Endothelial cell of umbilical vein (primary cell): ENCODE data around the gene VN1R2.

ENCODE experiments used
- CTCF ChIP-seq, 2 donors: IDR thresholded peaks; 1 replicate in 1 of 2; 2 replicates in 1 of 2; pipeline ENCODE4 v1.5.1; 2011; ENCODE audit warnings: low read length in 2 of 2, mild to moderate bottlenecking in 2 of 2, moderate library complexity in 2 of 2, control low read depth in 1 of 2, inconsistent platforms in 1 of 2, low read depth in 1 of 2; ENCODE audit not compliant: insufficient read depth in 1 of 2; ENCODE audit errors: extremely low read depth in 1 of 2
- EZH2 ChIP-seq: IDR thresholded peaks from 2 replicates; pipeline ENCODE4 v1.6.1; 2012; ENCODE audit warnings: borderline replicate concordance, low read depth, mild to moderate bottlenecking, moderate library complexity, low read length, inconsistent platforms; ENCODE audit not compliant: severe bottlenecking
- FOS ChIP-seq: IDR thresholded peaks from 2 replicates; pipeline ENCODE4 v1.6.1; 2011; ENCODE audit warnings: mild to moderate bottlenecking, low read length, moderate library complexity, borderline replicate concordance; ENCODE audit not compliant: insufficient read depth
- GATA2 ChIP-seq: IDR thresholded peaks from 2 replicates; pipeline ENCODE4 v1.7.0; 2011; ENCODE audit warnings: low read depth, mild to moderate bottlenecking, moderate library complexity, mixed read lengths, low read length; ENCODE audit not compliant: insufficient read length, insufficient read depth
- JUN ChIP-seq: IDR thresholded peaks from 2 replicates; pipeline ENCODE4 v1.6.1; 2011; ENCODE audit warnings: borderline replicate concordance, low read depth; ENCODE audit not compliant: insufficient read length, insufficient read depth
- MAX ChIP-seq: IDR thresholded peaks from 2 replicates; pipeline ENCODE4 v1.6.1; 2011; ENCODE audit not compliant: insufficient read depth, insufficient read length
- MYC ChIP-seq: IDR thresholded peaks from one replicate; pipeline ENCODE4 v1.6.1; 2011; ENCODE audit warnings: mild to moderate bottlenecking, low read depth, low read length
- POLR2A ChIP-seq: IDR thresholded peaks from 2 replicates; pipeline ENCODE4 v1.6.1; 2012; ENCODE audit warnings: low read depth, mild to moderate bottlenecking, control low read depth, low read length
- POLR2AphosphoS5 ChIP-seq: IDR thresholded peaks from 2 replicates; pipeline ENCODE4 v1.6.1; 2012; ENCODE audit warnings: low read depth, mild to moderate bottlenecking, control low read depth, low read length, moderate library complexity; ENCODE audit not compliant: insufficient read depth

- TF ChIP-seq CTCF (IDR thresholded peaks at IDR 0.05; ENCODE audit: extremely low read depth in 1 of 2, insufficient read depth in 1 of 2, low read depth in 1 of 2, low read length in 2 of 2) (peak in 1 of 2 donors; percentile 22), POLR2A (no peak), POLR2AphosphoS5 (no peak), MAX (no peak), EZH2 (no peak), GATA2 (no peak), MYC (no peak), JUN (no peak), FOS (no peak)
These were observed 50.3 kb downstream of the VN1R2 start for GRCh38 chr19:53308339-53308811.
